HuH-7 (cell line): ENCODE data around the gene GHDC.

Experiments
- DNase-seq: peaks from one replicate; pipeline ENCODE4 v3.0.0; 2011; ENCODE audit warnings: low spot score

Gene GHDC

DNA sequence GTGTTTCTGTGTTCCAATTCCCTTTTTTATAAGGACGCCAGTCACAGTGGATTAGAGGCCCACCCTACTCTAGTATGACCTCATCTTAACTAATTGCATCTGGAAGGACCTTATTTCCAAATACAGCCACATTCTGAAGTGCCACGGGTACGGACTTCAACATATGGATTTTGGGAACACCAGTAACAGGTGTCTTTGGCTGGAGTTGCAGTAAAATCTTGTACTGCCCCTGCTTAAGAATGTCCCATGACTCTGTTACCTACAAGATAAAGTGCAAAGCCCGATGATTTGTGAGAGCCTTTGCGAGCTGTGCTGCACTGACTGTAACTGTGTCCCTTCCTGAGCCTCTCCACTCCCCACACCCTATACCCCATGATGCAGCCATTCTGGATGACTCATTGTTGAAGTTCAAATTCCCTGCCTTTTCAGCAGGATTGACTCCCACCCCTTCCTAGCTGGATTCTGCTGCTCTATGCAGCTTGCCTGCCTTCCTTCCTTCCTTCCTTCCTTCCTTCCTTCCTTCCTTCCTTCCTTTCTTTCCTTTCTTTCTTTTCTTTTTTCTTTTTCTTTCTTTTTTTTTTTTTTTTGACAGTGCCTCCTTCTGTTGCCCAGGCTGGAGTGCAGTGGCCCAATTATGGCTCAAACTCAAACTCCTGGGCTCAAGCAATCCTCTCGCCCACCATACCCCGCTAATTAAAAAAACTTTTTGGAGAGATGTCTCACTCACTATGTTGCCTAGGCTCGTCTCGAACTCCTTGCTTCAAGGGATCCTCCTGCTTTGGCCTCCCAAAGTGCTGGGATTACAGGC, 11.2 kb downstream of the GHDC start:
- peak; percentile 71 for DNase-seq

DNA sequence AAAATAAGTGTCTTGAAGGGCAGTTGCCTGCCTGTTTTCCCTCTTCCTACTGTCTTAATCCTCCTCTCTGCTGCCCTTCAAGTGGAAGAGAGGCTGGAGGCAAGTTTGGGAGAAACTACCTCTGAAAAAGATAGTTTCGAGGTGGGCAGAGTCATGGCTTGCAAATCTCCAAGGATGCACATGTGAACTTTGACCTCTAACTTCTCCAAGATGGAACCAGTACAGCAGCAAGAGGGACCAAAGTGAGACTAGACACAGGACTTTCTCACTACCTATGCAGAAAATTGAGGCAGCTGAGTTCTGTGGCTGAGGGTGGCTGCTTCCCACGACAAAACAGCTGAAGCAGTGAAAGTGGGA, 12.5 kb downstream of the GHDC start:
- DNase-seq = no peak

DNA sequence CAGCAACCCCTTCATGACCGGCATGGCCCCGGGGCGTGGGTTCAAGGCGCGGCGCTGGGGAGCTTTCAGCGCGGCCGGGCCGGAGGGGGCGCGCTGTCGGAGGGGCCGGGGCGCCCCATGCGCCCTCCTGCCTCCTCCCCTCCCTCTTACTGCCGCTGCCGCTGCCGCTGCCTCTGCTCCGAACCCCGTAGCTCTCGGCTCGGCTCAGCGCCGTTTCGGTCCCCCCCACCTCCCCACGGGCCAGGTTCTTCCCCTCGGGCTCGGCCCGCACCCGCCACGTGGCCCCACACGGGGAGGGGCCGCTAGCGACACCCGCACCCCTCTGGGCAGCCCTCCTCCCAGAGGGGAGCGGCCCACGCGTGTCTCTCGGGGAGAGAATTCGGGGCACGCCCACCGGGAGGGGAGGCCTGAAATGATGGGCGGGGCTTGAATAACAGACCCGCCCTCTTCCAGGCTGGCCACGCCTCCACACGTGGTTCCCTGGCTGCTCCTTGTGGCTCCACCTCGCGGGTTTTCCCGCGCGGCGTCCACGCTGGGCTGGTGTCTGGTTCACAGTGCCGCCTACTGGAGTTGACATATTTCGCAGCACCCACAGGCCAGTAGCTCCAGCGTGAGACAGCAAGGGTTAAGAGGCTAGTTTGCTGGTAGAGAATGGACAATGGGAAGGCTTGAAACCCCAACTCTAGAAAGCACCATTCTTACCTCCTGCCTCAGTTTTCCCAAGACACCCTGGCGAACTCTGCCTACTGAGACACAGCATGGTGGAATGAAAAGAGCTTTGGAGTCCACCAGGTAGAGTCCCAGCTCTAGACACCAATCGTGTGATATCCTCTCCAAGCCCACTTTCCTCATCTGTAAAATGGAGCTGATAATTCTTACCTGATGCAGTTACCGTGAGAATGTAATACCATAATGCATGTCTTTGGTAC, 13.1 kb downstream of the GHDC start, which contains the start of gene KCNH4:
KCNH4 (minus strand) TSS at position 221 of the 929 bp plus-strand sequence; CDS start at position 24, 197 bp downstream.
- DNase-seq = peak; percentile 77

DNA sequence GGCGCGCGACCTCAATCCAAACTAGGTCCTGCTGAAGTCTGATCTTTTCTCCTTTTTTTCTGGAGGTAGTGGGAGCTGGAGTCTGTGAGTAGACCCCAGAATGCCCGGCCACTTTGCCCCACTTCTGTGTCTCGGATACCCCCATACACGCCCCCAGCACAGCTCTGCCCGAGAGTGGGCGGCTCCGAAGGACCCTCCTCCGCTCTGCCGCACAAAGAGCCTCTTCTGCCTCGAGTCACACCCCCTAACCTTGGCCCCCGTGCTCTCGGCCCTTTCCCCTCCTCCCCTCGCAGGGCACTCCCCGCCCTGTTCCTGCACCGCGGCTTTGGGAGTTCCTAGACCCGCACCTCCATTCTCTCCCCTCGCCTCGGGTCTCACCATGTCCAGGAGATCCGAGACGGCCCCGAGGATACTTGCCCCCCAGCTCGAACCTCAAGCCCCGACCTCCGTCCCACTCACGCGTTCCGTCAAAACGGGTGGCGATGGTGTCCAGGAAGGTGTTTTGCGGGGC, 13.8 kb downstream of the GHDC start:
- no peak for DNase-seq

DNA sequence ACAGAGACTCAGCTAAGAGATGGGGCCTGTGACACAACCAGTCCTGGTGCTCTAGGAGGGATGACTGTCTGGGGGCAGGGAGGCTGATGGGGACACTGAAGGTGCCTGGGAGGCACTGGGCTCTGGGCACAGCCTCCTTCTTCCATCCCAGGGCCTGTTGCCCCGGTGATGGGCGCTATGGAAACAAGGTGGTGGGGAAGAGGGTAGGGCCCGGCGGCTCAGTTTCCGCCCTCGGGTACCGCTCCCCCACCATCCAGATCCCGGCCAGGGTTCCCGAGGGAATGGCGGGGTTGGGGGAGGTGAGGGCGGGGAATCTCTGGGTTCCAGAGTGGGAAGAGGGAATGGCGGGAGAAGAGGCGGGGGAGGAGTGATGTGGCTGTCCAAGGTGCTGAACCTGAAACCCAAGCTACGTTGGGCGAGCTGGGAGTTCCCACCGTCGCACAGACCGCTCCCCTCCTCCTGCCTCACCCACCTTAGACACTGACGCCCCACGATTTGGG, 14.3 kb downstream of the GHDC start:
- peak; percentile 90 for DNase-seq

DNA sequence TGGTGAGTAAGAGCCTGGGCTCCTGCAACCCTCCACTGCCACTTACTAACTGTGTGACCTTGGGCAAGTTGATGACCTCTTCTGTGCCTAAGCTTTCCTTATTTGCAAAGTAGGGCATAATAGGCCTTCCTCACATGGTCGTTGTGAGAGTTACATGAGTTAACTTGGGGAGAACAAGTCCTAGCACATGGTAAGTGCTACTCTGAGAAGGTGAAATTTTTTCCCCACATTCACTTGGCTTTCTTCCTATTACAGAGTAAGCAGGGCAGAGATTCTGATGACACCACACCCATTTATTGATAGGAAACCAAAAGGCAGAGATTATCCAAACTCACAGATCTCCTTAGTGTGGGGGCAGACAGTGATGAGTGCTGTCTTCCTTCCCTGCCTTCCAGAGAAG, 15.0 kb downstream of the GHDC start:
- DNase-seq = no peak

DNA sequence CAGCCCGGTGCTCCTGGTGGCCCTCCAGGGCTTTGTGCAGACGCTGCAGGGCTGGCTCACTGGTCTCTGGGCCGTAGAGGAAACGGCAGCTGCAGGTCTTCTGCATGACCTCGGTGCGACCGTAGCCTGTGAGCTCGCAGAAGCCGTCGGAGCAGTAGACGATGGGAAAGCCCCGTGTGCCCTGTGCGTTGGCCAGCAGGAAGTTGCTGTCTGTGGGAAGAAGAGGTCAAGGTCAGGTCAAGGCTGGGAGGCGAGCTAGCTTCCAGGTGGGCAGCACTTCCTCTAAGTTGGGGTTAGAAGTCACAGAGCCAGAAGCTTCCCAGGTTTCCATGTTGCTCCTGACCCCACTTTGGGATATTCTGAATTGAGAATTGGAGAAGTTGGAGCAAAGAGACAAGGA, 15.5 kb downstream of the GHDC start:
- no peak for DNase-seq

DNA sequence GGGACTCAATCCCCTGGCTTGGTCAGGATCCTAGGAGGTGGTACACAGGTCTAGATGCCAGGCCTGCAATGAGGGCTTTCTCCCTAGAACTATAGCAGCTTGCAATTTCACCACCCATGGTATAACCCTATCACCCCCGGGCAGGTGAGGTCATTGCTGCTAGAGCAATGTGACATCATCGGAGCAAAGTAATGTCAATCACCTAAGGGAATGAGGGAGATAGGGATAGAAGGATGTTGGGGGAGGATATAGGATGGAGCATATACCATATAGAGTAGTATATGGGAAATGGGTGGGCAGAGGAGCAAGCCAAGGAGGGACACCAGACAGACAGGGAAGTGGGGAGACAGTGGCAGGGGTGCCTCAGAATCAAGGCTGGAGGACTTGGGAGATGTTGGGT, 16.6 kb downstream of the GHDC start:
- DNase-seq = no peak

DNA sequence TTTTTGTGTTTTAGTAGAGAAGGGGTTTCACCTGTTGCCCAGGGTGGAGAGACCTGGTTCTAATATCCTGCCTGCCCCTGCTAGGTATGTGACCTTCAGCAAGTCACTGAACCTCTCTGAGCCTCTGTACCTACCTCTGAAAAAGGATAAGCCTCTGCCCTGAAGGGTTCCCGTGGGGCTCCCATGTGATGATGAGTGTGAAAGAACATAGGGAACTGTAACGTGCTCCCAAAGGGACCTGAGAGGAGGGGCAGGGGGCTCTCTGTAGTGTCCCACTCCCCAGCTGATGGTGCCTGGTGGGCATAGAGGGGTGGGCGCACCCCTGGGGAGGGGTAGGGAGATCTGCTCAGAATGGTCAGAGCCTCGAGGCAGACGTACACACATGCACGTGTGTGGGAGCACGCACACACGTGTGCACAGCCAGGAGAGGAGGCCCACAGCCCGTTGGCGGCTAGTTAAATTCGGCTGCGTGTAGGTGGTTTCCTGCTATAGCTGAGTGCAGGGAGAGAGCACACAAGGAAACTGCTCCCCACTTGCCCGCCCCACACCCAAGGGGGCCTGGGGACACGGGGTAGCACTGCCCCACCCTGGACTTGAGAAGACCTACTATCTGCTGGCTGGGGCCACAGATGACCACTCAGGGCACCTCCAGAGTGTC, 20.0 kb downstream of the GHDC start:
- DNase-seq = no peak

DNA sequence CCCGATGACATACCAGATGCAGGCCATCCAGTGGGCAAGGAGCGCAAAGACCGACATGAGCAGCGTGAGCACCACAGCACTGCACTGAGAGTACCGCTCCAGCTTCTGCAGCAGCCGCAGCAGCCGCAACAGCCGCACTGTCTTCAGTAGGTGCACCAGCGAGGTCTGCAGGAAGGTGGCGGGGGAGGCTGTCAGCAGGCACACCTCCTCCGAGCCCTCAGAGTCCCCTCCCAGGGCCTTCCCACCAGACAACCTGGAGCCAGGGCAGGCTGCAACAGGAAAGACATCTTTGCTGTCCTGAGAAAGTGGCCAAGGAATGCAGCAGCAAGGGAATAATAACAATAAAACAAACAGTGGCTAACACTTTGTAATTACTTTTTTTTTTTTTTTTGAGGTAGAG, 22.5 kb downstream of the GHDC start:
- no peak for DNase-seq

DNA sequence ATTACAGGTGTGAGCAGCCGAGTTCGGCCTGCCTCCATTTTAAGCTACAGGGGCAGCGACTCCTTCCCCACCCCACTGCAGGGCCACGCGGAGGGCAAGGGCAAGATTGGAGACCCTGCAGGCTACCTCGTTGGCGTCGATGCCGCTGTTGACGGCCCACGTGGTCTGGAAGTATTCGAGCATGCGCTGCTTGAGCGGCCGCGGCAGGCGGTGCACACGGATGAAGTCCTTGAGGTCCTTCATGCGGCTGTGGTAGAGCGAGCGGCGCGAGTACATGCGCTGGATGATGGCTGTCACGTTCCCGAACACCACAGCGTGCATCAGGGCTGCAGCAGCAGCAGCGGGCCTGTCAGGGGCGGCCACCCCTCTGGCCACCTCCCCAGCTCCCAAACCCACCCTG, 24.9 kb downstream of the GHDC start:
- no peak for DNase-seq

DNA sequence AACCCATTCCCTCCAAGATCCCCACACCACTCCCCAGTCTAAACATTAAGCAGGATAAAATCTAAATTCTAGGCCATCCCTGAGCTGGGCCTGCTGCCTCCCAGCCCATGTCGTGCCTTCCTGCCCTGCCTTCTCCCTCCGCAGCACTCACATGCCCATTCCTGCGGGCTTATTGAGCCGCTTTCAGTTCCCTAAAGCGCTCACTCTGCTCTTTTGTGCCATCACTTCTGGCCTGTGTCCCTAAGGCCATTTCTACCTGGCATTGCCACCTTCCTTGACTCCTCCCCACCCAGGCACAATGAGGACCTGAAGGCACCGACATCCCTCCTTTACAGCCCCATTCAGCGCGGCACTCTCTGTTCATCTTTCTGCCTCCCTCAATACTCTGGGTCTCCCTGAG, 26.5 kb downstream of the GHDC start:
- no peak for DNase-seq

DNA sequence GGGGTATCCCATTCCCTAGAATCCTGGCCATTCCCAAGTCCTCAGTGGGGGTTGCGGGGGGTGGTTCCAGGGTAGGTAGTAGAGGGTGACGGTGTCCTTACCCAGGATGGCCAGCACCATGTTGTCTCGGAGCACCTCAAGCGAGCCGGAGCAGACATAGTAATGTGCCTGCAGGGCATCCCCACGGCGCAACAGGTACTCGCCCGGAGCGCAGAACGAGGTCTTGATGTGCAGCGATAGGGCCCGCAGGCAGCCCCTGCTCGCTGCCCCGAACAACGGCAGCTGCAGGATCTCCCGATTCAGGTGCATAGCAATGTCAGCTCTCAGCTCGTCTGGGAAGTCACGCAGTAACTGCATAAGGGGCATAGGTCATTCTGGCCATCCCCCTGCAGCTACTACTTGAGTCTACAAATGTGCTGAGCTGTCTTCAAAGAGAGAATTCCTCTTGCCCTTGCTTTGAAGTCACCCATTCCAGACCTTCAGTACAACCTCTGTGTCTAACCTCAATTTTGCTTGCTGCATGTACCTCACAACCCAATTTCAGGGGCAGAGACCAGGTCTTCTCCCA, 28.0 kb downstream of the GHDC start:
- DNase-seq = no peak

DNA sequence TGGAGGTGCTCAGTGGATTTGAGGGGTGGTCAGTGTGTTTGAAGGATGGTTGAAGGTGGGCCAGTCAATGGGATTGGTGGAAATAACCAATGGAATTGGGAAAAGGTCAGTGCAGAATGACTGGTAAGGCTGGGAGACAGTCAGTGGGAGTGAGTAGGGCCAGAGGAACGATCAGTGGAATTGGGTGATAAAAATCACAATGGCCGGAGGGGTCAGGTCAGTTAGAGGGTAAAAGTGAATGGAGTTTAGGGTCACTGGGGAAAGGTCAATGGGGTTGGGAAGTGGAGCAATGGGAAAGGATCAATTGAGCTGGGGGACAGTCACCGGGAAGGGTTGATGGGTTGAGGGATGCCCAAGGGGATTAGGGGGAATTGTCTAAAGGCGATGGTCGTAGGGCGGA, 28.5 kb downstream of the GHDC start:
- no peak for DNase-seq

DNA sequence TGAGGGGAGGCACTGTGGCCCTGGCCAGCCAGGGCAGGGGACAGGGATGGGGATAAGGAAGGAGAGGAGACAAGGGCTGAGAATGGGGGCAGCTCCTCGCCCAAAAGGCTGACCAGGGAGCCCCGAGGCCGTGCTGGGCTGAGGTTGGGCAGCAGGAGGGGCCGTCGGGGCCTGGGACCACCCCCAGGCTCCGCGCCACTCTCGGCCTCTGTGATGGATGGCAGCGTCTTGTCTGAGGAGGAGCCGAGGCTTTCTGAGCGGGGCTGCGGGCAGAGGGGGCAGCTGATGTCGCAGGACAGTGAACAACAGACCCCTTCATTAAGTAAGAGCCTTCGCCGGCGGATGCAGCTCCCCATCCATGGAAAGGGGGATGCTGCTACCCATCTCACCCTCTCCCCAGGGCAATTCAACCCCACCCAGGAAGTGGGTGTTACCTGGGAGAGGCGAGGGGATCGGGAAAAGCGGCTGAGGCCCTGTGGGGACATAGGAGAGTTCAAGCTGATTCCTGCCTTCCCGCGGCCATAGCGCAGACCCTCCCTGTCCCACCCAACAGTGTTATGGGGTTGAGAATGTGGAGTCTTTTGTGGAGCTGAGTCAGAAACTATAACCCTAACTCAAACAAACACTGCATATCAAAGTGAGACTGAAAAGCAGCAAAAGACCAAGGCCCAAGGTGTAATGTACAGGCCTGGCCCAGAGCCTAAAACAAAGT, 30.4 kb downstream of the GHDC start:
- no peak for DNase-seq

DNA sequence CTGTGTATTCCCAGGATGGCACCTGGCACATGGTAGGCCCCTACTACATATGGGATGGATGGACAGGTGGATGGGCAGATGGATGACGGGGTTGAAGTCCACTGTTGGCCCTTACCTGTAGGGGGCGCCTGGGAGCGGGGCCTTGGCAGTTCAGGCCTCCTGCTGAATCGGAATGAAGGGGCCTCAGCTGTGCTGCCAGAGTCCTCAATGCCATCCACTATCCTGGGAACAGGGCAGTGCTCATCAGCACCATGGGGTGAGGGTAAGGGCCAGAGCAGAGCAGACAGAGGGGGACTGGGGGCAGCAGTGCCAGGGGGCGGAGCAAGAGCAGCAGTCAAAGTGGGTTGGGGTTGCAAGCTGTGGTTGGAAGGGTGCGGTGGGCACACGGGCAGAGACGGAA, 31.2 kb downstream of the GHDC start:
- peak; percentile 86 for DNase-seq

DNA sequence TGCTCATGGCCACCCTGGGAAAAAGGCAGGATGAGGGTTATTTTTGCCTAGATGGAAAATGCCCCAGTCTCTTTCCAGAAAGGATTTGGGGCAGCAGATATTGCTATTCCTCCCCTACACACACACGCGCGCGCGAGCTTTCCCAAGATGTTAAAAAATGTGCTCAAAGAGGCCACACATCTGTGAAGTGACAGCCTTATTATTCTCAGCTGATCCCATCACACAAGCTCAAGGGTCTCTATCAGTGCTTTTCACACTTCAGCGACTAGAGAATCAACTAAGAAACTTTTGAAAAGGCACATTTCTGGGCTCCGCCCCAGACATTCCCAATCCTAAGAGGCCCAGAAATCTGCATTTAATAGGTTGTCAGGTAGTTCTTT, 33.8 kb downstream of the GHDC start:
- no peak for DNase-seq

DNA sequence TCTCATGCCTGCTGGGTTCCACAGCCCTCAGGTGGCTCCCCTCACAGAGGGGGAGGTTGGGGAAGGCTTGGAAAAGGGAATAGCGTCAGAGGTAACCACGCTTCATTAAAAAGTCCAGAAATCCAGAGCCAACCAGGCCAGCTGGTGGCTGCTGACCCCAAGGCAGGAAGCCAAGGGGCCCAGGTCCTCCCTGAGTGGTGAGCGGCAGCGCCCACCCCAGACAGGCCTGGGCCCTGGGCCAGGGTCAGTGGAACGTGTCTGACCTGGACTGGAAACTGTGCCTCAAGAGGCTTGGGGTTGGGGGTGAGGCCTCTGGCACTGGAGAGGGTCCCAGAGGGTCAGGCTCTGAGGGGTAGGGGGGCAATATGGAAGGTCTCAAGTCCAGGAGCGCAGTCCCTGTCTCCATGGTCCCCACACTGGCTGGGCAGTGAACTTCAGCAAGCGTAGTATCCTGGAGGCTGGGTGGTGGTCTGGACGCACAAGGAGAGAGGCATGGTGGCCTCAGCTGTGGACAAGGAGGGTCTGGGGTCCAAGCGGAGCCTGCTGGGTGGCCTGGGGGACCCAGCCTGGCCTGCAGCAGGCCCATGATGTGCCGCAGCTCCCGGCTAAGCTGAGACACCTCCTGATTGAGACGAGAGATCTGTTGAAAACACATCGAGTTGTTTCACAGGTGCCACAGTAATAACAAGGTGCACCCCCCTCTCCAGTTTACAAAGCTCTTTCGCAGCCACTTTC, 34.3 kb downstream of the GHDC start:
- DNase-seq = no peak

DNA sequence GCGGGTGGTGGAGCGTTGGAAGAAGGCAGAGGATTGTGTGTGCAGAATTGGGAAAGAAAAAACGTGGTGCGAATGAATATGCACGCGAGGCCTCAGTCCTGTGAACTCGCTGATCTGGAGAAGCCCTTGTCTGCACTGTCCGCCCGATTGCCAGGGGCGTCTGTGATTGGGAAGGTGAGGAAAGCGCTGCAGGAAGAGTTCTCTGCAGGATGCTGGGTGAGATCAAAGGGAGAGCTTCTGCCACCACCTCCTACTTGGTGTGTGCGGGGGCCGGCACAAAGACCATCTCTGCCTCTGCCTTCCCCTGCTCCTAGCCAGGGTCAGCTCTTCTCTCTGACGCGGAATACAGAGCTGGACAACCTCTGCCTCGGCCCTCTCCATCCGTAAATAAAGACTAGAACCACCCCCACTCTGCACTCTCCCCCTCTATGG, 38.7 kb downstream of the GHDC start:
- no peak for DNase-seq

DNA sequence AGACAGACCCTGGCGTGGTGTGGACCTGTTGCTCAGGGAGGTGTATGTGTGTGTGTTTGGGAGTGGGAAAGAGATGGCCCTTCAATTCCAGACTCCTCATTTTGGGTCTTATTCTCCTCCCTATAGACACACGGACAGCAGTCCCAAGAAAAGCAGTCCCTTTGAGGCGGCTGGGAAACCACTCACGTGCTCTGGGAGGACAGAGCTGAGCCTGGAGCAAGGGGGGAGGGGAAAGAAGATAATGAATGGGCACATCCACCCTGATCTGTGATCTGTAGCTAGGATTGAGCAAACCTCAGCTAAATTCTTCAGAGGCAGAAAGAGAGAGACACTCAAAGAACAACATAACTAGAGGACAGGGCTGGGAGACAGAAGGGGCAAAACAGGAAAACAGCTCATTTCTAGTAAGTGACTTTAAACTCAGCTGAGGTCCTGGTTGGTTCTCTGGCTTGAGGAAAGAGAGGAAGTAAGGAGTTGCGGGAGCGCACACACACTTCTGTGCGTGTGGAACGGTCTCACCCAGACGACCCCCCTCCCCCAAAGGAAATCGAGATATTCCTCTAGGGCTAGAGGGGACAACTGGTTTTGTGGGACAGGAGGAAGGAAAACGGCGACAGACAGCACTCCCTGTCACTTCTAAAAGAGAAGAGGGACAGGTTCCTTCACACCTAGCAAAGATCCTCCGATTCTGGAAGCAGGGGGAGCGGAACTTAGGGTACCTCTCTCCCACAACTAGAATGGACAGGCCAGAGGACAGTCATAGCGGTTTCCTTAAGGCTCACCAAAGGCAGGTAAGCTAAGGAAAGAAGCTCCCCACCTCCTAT, 40.2 kb downstream of the GHDC start:
- no peak for DNase-seq
